DMS79 treated with DMSO at 0.1 percent for 48 hours (cell line): ENCODE results near the gene FAT3.

ENCODE experiments used
- DNase-seq: peaks from one replicate; lab custom pipeline; 2025; lab: John Stamatoyannopoulos, UW

FAT3 gene

GRCh38 chr11:92227959-92228935 is 3.6 kb downstream of the FAT3 start:
- DNase-seq = peak; percentile 82

GRCh38 chr11:92236856-92237255 is 12.2 kb downstream of the FAT3 start:
- no peak for DNase-seq

GRCh38 chr11:92240916-92241315 is 16.3 kb downstream of the FAT3 start:
- no peak for DNase-seq

- no peak for DNase-seq
These were observed 21.2 kb downstream of the FAT3 start for GRCh38 chr11:92245700-92246271.

- no peak for DNase-seq
These were observed 22.0 kb downstream of the FAT3 start for GRCh38 chr11:92246630-92247029.

- peak; percentile 81 for DNase-seq
These were observed 24.6 kb downstream of the FAT3 start for GRCh38 chr11:92249156-92249753.

GRCh38 chr11:92251980-92252379 is 27.4 kb downstream of the FAT3 start:
- no peak for DNase-seq

- DNase-seq = no peak
These were observed 28.8 kb downstream of the FAT3 start for GRCh38 chr11:92253421-92253820.

GRCh38 chr11:92253945-92254344 is 29.3 kb downstream of the FAT3 start:
- no peak for DNase-seq

- DNase-seq = no peak
These were observed 32.9 kb downstream of the FAT3 start for GRCh38 chr11:92257536-92257935.

- no peak for DNase-seq
These were observed 35.2 kb downstream of the FAT3 start for GRCh38 chr11:92259861-92260260.

GRCh38 chr11:92264350-92264749 is 39.7 kb downstream of the FAT3 start:
- no peak for DNase-seq

- no peak for DNase-seq
These were observed 42.2 kb downstream of the FAT3 start for GRCh38 chr11:92266806-92267205.

GRCh38 chr11:92267278-92267677 is 42.7 kb downstream of the FAT3 start:
- no peak for DNase-seq

GRCh38 chr11:92267968-92268367 is 43.4 kb downstream of the FAT3 start:
- no peak for DNase-seq

- DNase-seq = no peak
These were observed 43.9 kb downstream of the FAT3 start for GRCh38 chr11:92268546-92268945.

- no peak for DNase-seq
These were observed 44.4 kb downstream of the FAT3 start for GRCh38 chr11:92269021-92269420.

GRCh38 chr11:92269841-92270240 is 45.2 kb downstream of the FAT3 start:
- no peak for DNase-seq

GRCh38 chr11:92272651-92273050 is 48.0 kb downstream of the FAT3 start:
- DNase-seq = no peak
